ENCODE measurements around the gene LAMA2. TPM values are rescaled to one million over a fixed set of nuclear protein-coding genes. Genes with fewer than 3 reads are reported as not detected.

Gene LAMA2
- total RNA-seq, 4 donors from 2014 or later, result 23.4 to 80.8 (median 28.2) TPM

- no peak for DNase-seq (ENCODE audit: low spot score in 2 of 2)
- WGBS, 2 donors, result 55 to 60% methylated on average over 3 of the region's 3 CpGs
- H3K4me3 ChIP-seq (ENCODE audit: low read depth, poor library complexity, severe bottlenecking), result no peak overlapping the region
- TF ChIP-seq POLR2A (IDR thresholded peaks at IDR 0.05), result no peak
- no peak for TF ChIP-seq CTCF (IDR thresholded peaks at IDR 0.05)
- intact Hi-C loops (cut with DNase I; ENCODE audit: low total_unique reads), result no loop called here
Measured at GRCh38 chr6:129312880-129313279, 429.9 kb downstream of the LAMA2 start.

- intact Hi-C loops (cut with DNase I; ENCODE audit: low total_unique reads), result no loop called here
- H3K4me3 ChIP-seq (ENCODE audit: low read depth, poor library complexity, severe bottlenecking), result no peak overlapping the region
- 89 to 90% methylated on average over 9 of the region's 9 CpGs for WGBS, 2 donors
- TF ChIP-seq CTCF (IDR thresholded peaks at IDR 0.05) (no peak), POLR2A (IDR thresholded peaks at IDR 0.05) (no peak)
- DNase-seq (ENCODE audit: low spot score in 2 of 2), result no peak
Measured at GRCh38 chr6:129314575-129314974, 431.6 kb downstream of the LAMA2 start.

DNA sequence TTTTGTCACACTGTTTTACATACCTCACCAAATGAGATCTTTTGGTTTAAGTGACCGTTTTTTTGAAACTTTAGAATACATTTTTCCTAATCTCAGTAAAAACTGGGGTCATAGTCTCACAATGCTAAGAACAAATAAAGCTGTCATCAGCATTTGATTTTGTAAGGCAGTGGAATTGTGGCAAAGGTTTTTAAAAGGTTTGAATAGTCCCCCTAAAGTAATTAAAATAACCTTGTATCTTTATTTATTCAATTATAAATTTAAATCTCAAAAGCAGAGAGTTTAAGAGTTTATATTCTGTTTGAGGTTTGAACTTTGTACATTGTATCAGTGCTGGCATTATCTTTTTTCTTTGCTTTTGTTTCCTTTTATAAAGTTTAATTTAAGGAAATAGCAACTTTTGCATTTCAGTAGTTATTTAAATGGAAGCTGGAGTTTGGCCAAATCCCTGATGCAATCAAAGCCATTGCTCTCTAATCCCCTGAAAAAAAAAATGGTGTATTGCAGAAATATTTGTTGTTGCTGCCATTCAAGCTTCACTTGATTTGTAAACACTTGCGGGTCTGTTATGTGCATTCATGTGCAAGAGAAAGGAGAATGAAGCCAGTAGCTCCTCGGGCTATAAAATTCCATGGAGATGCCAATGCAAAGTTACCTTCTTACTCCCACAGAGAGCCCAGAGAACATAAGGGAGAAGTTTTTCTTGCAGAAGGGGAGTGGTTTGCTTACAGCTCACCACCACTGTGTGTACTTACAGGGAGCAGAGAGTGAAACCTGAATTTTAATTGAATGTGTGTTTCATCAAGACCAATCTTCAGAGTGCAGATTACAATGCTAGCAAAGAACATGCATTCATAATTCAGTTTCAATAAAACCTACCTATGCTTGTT, 435.2 kb downstream of the LAMA2 start:
- WGBS, 2 donors, result 24 to 37% methylated on average over 3 of the region's 3 CpGs
- DNase-seq (ENCODE audit: low spot score in 2 of 2), result no peak

GRCh38 chr6:129320892-129321291, 438.0 kb downstream of the LAMA2 start:
- no peak overlapping the region for H3K4me3 ChIP-seq (ENCODE audit: low read depth, poor library complexity, severe bottlenecking)
- intact Hi-C loops (cut with DNase I; ENCODE audit: low total_unique reads), result no loop called here
- TF ChIP-seq POLR2A (IDR thresholded peaks at IDR 0.05) (no peak), CTCF (IDR thresholded peaks at IDR 0.05) (no peak)
- no peak for DNase-seq (ENCODE audit: low spot score in 2 of 2)
- 59 to 62% methylated on average over 2 of the region's 2 CpGs for WGBS, 2 donors

More for the DNA sequence above, 435.2 kb downstream of the LAMA2 start:
- intact Hi-C loops (cut with DNase I; ENCODE audit: low total_unique reads), result no loop called here
- no peak overlapping the region for H3K4me3 ChIP-seq (ENCODE audit: low read depth, poor library complexity, severe bottlenecking)
- TF ChIP-seq POLR2A (IDR thresholded peaks at IDR 0.05) (no peak), CTCF (IDR thresholded peaks at IDR 0.05) (no peak)

DNA sequence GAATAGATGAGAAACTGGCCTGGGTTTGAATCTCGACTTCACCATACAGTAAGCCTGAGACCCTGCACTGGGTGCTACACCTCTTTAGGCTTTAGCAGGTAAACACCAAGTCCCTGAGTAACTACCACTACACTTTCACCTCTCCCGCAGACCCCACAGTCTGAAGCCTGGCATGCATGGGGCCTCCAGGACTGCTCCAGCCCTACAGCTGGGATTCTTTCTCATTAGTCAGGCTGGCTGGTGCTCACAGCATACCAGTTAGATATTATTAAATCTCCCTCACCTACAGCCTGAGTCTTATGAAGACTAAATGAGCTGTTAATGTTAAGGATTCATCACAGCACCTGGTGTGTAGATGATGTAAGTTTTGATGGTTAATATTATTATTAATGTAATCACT, 438.4 kb downstream of the LAMA2 start:
- TF ChIP-seq CTCF (IDR thresholded peaks at IDR 0.05), result no peak
- no peak for TF ChIP-seq POLR2A (IDR thresholded peaks at IDR 0.05)
- DNase-seq (ENCODE audit: low spot score in 2 of 2), result no peak
- H3K4me3 ChIP-seq (ENCODE audit: low read depth, poor library complexity, severe bottlenecking), result no peak overlapping the region
- intact Hi-C loops (cut with DNase I; ENCODE audit: low total_unique reads), result no loop called here
- 69% methylated on average over 2 of the region's 2 CpGs for WGBS, 2 donors
